PC-3 (cell line): ENCODE results near the gene RANBP1. TPM values are rescaled to one million over a fixed set of nuclear protein-coding genes. Genes with fewer than 3 reads are reported as not detected.

Source experiments
- ATAC-seq: fragments of 200-7000 bp; cut with Tn5 transposase; 2 replicates; pipeline ENCODE4 v1.9.1; 2020; ENCODE audit warnings: mild to moderate bottlenecking, moderate library complexity
- BruUV-seq: library from RNA; stranded (reverse); fragments of 400-500 nt; replicated peaks from 2 replicates; lab custom pipeline; 2021; lab: Mats Ljungman, UMichigan
- CTCF ChIA-PET: fragments of 300-600 bp; sonication (Branson Sonifier 250); formaldehyde crosslinking; loops from one replicate; lab custom pipeline; 2022; ENCODE audit warnings: antibody characterized with exemption; lab: Charles Lee
- POLR2A ChIA-PET: fragments of 300-600 bp; sonication (Branson Sonifier 250); formaldehyde crosslinking; loops from one replicate; lab custom pipeline; 2022; ENCODE audit warnings: antibody characterized with exemption; ENCODE audit not compliant: unreplicated experiment; lab: Charles Lee
- DNase-seq: peaks from one replicate; pipeline ENCODE4 v3.0.0-alpha.2; 2015
- H2AFZ ChIP-seq: fragments of 300-600 bp; sonication (generic); 2 replicates; pipeline ENCODE4 v1.6.0; 2016; ENCODE audit warnings: antibody characterized with exemption, low read length
- H3F3A ChIP-seq: fragments of 300-600 bp; sonication (generic); one replicate; pipeline ENCODE4 v1.6.0; 2017; ENCODE audit warnings: antibody characterized with exemption, low read length, control low read depth, mild to moderate bottlenecking; ENCODE audit not compliant: unreplicated experiment
- H3K27ac ChIP-seq: fragments of 300-600 bp; sonication (generic); 2 replicates; pipeline ENCODE4 v1.5.1; 2016; ENCODE audit warnings: mild to moderate bottlenecking, low read length
- H3K27me3 ChIP-seq: fragments of 300-600 bp; sonication (generic); 2 replicates; pipeline ENCODE4 v1.6.1; 2016; ENCODE audit warnings: low read length, mixed read lengths
- H3K36me3 ChIP-seq: fragments of 300-600 bp; sonication (generic); 2 replicates; pipeline ENCODE4 v1.6.1; 2016; ENCODE audit warnings: low read depth, mixed run types, low read length, mixed read lengths
- H3K4me1 ChIP-seq: fragments of 300-600 bp; sonication (generic); 2 replicates; pipeline ENCODE4 v1.5.1; 2016; ENCODE audit warnings: low read length; ENCODE audit not compliant: insufficient read depth
- H3K4me2 ChIP-seq: fragments of 300-600 bp; sonication (generic); 2 replicates; pipeline ENCODE4 v1.6.0; 2016; ENCODE audit warnings: low read length
- H3K4me3 ChIP-seq: fragments of 300-600 bp; sonication (generic); 2 replicates; pipeline ENCODE4 v1.5.1; 2016; ENCODE audit warnings: mild to moderate bottlenecking, low read length, mixed read lengths
- H3K79me2 ChIP-seq: fragments of 300-600 bp; sonication (generic); 2 replicates; pipeline ENCODE4 v1.6.1; 2017; ENCODE audit warnings: low read length, mixed read lengths
- H3K9ac ChIP-seq: fragments of 300-600 bp; sonication (generic); 2 replicates; pipeline ENCODE4 v1.6.0; 2016; ENCODE audit warnings: mild to moderate bottlenecking, low read length
- H3K9me2 ChIP-seq: fragments of 300-600 bp; sonication (generic); replicated peaks from 2 replicates; pipeline ENCODE4 v1.6.1; 2016; ENCODE audit warnings: mixed run types, low read length, mixed read lengths
- H3K9me3 ChIP-seq: fragments of 300-600 bp; sonication (generic); 2 replicates; pipeline ENCODE4 v1.6.1; 2016; ENCODE audit warnings: low read length, mixed read lengths
- H4K20me1 ChIP-seq: fragments of 300-600 bp; sonication (generic); 2 replicates; pipeline ENCODE4 v1.6.1; 2016; ENCODE audit warnings: low read length, mixed read lengths
- EZH2 ChIP-seq: fragments of 300-600 bp; sonication (generic); IDR thresholded peaks from one replicate; pipeline ENCODE4 v1.6.1; 2017; ENCODE audit warnings: antibody characterized with exemption, mild to moderate bottlenecking, low read length; ENCODE audit not compliant: unreplicated experiment
- EZH2phosphoT487 ChIP-seq: fragments of 300-600 bp; sonication (generic); IDR thresholded peaks from 2 replicates; pipeline ENCODE4 v1.6.1; 2018; ENCODE audit warnings: mild to moderate bottlenecking, antibody characterized with exemption, low read length, borderline replicate concordance
- intact Hi-C: fragments of 100-400 bp; cut with micrococcal nuclease; formaldehyde crosslinking; loops from 2 replicates; pipeline ENCODE4 v1.9.0; 2023
- total RNA-seq: library from RNA; depleted of rRNA; stranded (reverse); fragments of >200 nt; gene quantifications from 2 replicates; pipeline ENCODE4 v1.2.3, GENCODE V29; 2014
- TF ChIP-seq, protein P1 (sequence below): fragments of 300-600 bp; sonication (generic); conservative IDR thresholded peaks from 2 replicates; pipeline ENCODE4 v1.5.1; 2017; ENCODE audit warnings: antibody characterized with exemption, low read depth, mild to moderate bottlenecking, low read length

Gene RANBP1
- total RNA-seq, 1 experiment from 2014 or later: 356 TPM

DNA sequence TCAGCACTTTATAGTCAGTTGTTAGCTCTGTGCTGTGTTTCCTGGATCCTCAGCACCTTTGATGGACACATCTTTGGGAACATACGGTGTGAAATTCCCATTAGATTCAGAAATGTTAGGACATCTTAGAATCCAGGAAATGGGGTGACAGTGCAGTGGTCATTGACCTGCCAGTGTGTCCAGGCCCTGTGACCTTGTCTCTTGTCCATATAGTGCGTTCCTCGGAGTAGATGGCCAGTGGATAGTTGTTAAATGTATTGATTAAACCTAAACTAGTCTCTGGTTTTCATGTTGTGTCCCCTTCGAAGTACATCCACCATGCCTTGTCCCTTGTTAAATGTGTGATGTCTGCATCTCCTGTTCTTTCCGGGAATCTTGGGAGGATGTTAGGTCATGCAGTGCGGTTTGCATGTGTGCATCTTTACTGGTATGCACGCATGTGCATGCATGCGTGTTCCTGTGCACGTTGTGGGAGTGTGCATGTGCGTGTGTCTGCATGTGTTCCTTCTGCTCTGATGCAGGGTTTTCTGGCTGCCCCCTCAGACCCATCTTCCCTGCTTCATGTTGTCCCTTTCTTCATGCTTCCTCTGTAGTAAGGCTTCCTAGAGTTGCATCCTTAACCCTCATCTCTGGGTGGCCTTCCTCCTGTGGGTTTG lies 31.9 kb upstream of the RANBP1 start:
- BruUV-seq: no TSS peak
- peaks cover 40% of the 10 kb centered on the region for H4K20me1 ChIP-seq

DNA sequence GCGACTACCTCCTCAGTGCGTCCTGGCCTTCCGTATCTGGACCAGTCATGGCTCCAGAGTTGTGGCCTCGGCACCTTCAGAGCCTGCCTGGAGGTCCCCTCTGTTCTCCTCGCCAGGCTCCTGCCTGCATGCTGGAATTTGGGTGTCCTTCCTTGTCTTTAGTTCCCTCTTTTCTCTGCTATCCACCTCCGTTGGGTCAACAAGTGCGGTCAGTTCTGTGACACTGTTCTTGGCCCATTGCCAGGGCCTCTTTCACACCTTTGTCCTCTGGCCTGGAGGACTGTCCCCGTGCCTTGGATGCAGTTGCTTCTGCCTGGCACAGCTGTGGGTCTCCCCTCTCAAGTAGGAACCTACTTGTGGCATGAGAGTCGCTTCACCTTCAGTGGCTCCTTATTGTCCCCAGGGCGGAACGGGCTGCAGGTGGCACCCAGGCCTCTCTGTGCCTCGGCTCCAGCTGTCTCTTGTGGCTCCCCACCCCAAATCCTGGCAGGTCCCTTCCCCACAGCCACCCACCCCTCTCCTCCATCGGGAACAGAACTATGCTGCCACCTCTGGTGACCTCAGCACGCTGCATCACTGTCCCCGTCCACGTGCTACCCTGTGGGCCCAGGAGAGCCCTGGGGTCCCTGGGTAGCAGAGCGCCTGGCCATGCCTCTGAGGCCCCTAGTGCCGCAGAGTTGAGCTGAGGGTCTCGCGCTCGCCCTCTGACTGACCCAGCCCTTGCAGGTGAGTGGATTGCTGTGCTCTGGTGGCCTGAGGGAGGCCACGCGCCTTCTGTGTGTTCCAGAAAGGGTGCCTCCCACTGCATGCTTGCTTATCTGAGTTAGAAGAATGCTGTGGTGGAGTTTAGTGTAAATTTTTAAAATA lies 31.1 kb upstream of the RANBP1 start:
- intact Hi-C loops: no loop called here
- no TSS peak for BruUV-seq
- Histone ChIP-seq H3K36me3 (peaks cover 45% of the 10 kb centered on the region; the same call in 1 of the 2 replicates), H3K4me1 (peaks cover 13% of the 10 kb centered on the region), H3K9me2 (no peaks in the 10 kb centered on the region), H3F3A (no peaks in the 10 kb centered on the region), H3K9me3 (no peaks in the 10 kb centered on the region), H4K20me1 (peaks cover 40% of the 10 kb centered on the region), H3K79me2 (peaks cover 76% of the 10 kb centered on the region), H3K9ac (no peak overlapping the region), H2AFZ (no peak overlapping the region), H3K27me3 (no peaks in the 10 kb centered on the region), H3K4me2 (no peak overlapping the region), H3K4me3 (no peak overlapping the region), H3K27ac (no peak overlapping the region)
- DNase-seq (no peak), ATAC-seq (no peak)
- CTCF ChIA-PET: no interaction called here
- TF ChIP-seq EZH2: no peak
- TF ChIP-seq EZH2phosphoT487: no peak
- TF ChIP-seq, protein P1, sequence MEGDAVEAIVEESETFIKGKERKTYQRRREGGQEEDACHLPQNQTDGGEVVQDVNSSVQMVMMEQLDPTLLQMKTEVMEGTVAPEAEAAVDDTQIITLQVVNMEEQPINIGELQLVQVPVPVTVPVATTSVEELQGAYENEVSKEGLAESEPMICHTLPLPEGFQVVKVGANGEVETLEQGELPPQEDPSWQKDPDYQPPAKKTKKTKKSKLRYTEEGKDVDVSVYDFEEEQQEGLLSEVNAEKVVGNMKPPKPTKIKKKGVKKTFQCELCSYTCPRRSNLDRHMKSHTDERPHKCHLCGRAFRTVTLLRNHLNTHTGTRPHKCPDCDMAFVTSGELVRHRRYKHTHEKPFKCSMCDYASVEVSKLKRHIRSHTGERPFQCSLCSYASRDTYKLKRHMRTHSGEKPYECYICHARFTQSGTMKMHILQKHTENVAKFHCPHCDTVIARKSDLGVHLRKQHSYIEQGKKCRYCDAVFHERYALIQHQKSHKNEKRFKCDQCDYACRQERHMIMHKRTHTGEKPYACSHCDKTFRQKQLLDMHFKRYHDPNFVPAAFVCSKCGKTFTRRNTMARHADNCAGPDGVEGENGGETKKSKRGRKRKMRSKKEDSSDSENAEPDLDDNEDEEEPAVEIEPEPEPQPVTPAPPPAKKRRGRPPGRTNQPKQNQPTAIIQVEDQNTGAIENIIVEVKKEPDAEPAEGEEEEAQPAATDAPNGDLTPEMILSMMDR: peak; percentile 51; the same call in 1 of the 2 replicates
- POLR2A ChIA-PET: no interaction called here

More for the DNA sequence above, 31.9 kb upstream of the RANBP1 start:
- H3K79me2 ChIP-seq: peaks cover 76% of the 10 kb centered on the region
- H3K4me3 ChIP-seq: no peak overlapping the region
- no peaks in the 10 kb centered on the region for H3K27me3 ChIP-seq
- H3K36me3 ChIP-seq: peaks cover 38% of the 10 kb centered on the region; the same call in 1 of the 2 replicates
- intact Hi-C loops: no loop called here
- H3K9me2 ChIP-seq: no peaks in the 10 kb centered on the region
- peaks cover 17% of the 10 kb centered on the region for H3K4me1 ChIP-seq
- H3K27ac ChIP-seq: no peak overlapping the region
- ChIA-PET CTCF (no interaction called here), POLR2A (no interaction called here)
- no peaks in the 10 kb centered on the region for H3F3A ChIP-seq
- H3K9ac ChIP-seq: no peak overlapping the region
- ATAC-seq: no peak
- DNase-seq: no peak
- no peak for TF ChIP-seq EZH2phosphoT487
- TF ChIP-seq EZH2: no peak
- TF ChIP-seq, protein P1: no peak
- H3K4me2 ChIP-seq: no peak overlapping the region
- H3K9me3 ChIP-seq: no peaks in the 10 kb centered on the region
- H2AFZ ChIP-seq: no peak overlapping the region
